Neural crest cell (in vitro differentiated cells): ENCODE data around the gene MYO15A. TPM values are rescaled to one million over a fixed set of nuclear protein-coding genes. Genes with fewer than 3 reads are reported as not detected.
A peak's percentile ranks its signal among the peaks of the same experiment; 100 is the strongest.

Experiments used
- DNase-seq: peaks from one replicate; pipeline ENCODE4 v3.0.0; 2021; ENCODE audit warnings: low read depth, mixed read lengths, low spot score
- H3K27ac Mint-ChIP-seq: one replicate; pipeline ENCODE4 v1.8.0; 2021; ENCODE audit warnings: mild to moderate bottlenecking, mixed read lengths; ENCODE audit not compliant: unreplicated experiment
- H3K27me3 Mint-ChIP-seq: 2 replicates; pipeline ENCODE4 v1.8.0; 2021; ENCODE audit warnings: low read depth, mild to moderate bottlenecking, mixed read lengths
- H3K36me3 Mint-ChIP-seq: 2 replicates; pipeline ENCODE4 v1.8.0; 2021; ENCODE audit warnings: low read depth, mild to moderate bottlenecking, mixed read lengths
- H3K4me1 Mint-ChIP-seq: 2 replicates; pipeline ENCODE4 v1.8.0; 2021; ENCODE audit warnings: mixed read lengths
- H3K4me3 Mint-ChIP-seq: one replicate; pipeline ENCODE4 v1.8.0; 2021; ENCODE audit warnings: mild to moderate bottlenecking, mixed read lengths
- H3K9me3 Mint-ChIP-seq: 2 replicates; pipeline ENCODE4 v1.8.0; 2021; ENCODE audit warnings: mixed read lengths
- total RNA-seq: library from RNA; stranded (reverse); gene quantifications from 2 replicates; pipeline ENCODE4 v1.2.1, GENCODE V29; 2021
- TF ChIP-seq, protein P1 (sequence below): fragments of 200-600 bp; sonication (generic); conservative IDR thresholded peaks from 2 replicates; pipeline ENCODE4 v1.5.0; 2021; ENCODE audit warnings: antibody characterized with exemption, mild to moderate bottlenecking

Gene MYO15A
- total RNA-seq, 1 donor from 2014 or later = 1.6 TPM

DNA sequence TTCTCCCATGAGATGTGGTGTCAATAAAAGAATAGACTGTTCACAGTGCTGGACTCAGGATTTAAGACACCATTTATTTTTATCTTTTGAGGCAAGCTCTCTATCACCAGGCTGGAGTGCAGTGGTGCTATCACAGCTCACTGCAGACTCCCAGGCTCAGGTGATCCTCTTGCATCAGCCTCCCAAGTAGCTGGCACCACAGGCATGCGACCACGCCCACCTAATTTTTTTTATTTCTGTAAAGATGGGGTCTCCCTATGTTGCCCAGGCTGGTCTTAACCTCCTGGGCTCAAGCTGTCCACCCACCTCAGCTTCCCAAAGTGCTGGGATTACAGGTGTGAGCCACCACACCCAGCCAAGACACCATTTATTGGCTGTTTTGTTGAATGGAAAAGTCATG lies 39.5 kb upstream of the MYO15A start:
- Mint-ChIP-seq H3K27ac (no peak overlapping the region), H3K36me3 (peaks cover 2% of the 10 kb centered on the region), H3K4me1 (peaks cover 13% of the 10 kb centered on the region), H3K4me3 (no peak overlapping the region), H3K9me3 (no peaks in the 10 kb centered on the region), H3K27me3 (no peaks in the 10 kb centered on the region)
- TF ChIP-seq, protein P1, sequence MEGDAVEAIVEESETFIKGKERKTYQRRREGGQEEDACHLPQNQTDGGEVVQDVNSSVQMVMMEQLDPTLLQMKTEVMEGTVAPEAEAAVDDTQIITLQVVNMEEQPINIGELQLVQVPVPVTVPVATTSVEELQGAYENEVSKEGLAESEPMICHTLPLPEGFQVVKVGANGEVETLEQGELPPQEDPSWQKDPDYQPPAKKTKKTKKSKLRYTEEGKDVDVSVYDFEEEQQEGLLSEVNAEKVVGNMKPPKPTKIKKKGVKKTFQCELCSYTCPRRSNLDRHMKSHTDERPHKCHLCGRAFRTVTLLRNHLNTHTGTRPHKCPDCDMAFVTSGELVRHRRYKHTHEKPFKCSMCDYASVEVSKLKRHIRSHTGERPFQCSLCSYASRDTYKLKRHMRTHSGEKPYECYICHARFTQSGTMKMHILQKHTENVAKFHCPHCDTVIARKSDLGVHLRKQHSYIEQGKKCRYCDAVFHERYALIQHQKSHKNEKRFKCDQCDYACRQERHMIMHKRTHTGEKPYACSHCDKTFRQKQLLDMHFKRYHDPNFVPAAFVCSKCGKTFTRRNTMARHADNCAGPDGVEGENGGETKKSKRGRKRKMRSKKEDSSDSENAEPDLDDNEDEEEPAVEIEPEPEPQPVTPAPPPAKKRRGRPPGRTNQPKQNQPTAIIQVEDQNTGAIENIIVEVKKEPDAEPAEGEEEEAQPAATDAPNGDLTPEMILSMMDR = no peak
- no peak for DNase-seq

DNA sequence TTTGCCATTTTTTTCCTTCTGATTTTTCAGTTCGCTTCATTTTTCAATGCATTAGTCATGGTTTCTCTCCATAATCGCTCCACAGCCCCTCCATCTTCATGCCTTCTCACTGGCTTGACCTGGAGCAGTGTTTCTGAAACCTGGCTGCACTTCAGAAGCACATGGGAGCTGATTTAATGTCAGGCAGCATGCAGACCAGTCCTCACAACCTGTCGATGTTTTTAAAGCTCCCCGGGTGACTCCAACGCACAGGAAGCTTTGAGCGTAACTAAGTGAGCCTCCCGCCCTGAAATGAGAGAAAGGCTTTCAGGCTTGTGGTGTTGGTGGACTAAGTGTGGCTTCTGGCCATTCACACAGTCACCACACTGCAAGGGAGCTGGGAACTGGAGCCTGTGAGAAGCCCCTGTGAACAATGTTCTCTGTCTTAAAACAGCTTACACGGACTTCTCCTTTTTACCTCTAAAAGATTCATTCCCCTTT lies 37.7 kb upstream of the MYO15A start:
- Mint-ChIP-seq H3K27ac (peak overlapping the region; percentile 62), H3K9me3 (no peaks in the 10 kb centered on the region), H3K4me1 (peaks cover 13% of the 10 kb centered on the region), H3K27me3 (no peaks in the 10 kb centered on the region), H3K4me3 (no peak overlapping the region), H3K36me3 (no peaks in the 10 kb centered on the region)
- DNase-seq = no peak
- TF ChIP-seq, protein P1 = no peak

DNA sequence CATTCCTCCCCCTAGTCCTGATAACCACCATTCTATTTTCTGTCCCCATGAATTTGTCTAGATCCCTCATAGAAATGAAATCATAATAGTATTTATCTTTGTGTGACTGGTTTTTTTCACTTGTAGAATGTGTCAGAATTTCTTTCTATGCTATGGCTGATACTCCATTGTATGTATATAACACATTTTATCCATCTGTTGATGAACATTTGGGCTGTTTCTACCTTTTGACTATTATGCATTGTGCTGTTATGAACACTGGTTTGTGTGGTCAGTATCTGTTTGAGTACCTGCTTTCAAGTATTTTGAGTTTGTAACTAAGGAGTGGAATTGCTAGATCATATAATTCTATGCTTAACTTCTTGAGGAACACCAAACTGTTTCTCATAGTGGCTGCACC lies 36.8 kb upstream of the MYO15A start:
- H3K4me1 Mint-ChIP-seq = peaks cover 13% of the 10 kb centered on the region
- no peak overlapping the region for H3K4me3 Mint-ChIP-seq
- no peaks in the 10 kb centered on the region for H3K36me3 Mint-ChIP-seq
- no peak for DNase-seq
- H3K27ac Mint-ChIP-seq = no peak overlapping the region
- H3K27me3 Mint-ChIP-seq = no peaks in the 10 kb centered on the region
- TF ChIP-seq, protein P1 = no peak
- H3K9me3 Mint-ChIP-seq = no peaks in the 10 kb centered on the region

DNA sequence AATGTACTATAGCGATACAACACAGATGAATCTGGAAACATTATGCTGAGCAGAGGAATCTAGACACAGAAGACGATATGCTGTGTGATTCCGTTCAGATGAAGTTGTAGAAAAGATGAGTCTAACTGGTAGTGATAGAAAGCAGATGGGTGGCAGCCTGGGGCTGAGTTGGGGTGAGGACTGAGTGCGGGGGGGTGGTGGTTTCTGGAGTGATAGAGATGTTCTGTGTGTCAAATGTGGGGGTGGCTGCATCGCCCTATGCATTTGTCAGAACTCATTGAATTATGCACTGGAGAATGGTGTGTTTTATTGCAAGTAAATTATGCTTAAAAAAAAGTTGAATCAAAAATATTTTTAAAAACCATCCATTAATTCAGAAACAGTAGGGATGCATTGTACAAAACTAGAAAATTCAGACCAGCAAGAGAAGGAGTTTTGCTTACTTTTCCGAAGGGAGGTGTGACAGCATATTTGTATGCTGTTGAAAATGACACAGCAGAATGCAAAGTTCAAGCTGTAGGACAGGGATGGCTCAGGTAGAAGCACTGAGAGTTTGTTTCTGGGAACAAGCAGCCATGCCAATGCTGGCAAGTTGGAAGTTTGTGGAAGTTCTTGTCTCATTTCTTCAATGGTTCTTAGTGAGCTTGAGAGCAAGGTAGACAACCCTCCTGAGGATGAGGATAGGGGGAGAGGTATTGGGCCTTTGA lies 33.8 kb upstream of the MYO15A start:
- TF ChIP-seq, protein P1 = no peak
- Mint-ChIP-seq H3K27ac (no peak overlapping the region), H3K4me1 (peaks cover 13% of the 10 kb centered on the region), H3K9me3 (no peaks in the 10 kb centered on the region), H3K27me3 (peaks cover 4% of the 10 kb centered on the region), H3K36me3 (no peaks in the 10 kb centered on the region), H3K4me3 (no peak overlapping the region)
- DNase-seq = no peak

DNA sequence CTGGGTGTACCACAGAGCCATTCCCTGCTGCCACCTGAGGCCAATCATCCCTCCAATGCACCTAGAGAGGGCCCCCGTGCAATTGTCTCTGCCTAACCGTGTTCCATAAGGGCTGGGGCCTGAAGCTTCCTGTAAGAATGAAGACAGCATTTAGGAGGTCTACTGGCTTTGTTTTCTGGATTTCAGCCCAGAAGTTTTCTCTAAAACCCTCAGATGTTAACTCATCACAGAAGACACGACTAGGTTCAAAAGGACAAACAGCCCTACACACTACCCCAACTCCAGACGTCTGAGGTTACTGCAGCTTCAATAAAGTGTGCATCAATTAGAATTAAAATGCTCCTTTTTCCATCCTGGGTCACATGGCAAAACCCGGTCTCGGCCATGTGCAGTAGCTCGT lies 31.6 kb upstream of the MYO15A start:
- Mint-ChIP-seq H3K4me1 (no peaks in the 10 kb centered on the region), H3K4me3 (no peak overlapping the region), H3K9me3 (no peaks in the 10 kb centered on the region), H3K27me3 (peaks cover 4% of the 10 kb centered on the region), H3K36me3 (no peaks in the 10 kb centered on the region), H3K27ac (no peak overlapping the region)
- no peak for DNase-seq
- TF ChIP-seq, protein P1 = no peak
